ENCODE data around the gene MRTFA.

DNA sequence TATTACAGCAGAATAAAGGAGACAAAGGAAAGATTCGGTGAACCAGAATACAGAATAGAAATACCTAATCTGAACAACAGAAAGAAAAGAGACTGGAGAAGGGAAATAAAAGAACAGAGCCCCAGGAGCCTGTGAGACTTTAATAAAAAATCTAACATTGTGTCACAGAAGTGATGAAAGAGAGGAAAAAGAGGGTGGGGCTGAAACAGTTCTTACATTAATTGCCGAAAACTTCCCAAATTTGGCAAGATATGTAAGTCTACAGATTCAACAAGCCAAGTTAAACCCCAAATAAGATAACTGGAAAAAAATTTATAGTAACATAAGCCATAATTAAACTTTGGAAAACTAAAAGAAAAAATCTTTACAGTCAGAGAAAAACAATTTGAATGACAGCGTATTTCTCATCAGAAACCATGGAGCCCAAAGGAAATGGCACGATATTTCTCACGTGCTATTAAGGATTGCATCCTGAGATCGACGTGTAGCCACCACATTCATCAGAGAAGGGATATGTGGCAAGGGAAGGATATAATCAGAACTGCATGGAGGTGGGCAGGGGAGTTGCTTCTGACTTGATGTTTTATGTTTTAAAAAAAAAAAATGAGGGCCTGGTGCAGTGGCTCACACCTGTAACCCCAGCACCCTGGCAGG, 192.2 kb downstream of the MRTFA start:
- TF ChIP-seq, protein P1, sequence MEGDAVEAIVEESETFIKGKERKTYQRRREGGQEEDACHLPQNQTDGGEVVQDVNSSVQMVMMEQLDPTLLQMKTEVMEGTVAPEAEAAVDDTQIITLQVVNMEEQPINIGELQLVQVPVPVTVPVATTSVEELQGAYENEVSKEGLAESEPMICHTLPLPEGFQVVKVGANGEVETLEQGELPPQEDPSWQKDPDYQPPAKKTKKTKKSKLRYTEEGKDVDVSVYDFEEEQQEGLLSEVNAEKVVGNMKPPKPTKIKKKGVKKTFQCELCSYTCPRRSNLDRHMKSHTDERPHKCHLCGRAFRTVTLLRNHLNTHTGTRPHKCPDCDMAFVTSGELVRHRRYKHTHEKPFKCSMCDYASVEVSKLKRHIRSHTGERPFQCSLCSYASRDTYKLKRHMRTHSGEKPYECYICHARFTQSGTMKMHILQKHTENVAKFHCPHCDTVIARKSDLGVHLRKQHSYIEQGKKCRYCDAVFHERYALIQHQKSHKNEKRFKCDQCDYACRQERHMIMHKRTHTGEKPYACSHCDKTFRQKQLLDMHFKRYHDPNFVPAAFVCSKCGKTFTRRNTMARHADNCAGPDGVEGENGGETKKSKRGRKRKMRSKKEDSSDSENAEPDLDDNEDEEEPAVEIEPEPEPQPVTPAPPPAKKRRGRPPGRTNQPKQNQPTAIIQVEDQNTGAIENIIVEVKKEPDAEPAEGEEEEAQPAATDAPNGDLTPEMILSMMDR (IDR thresholded peaks at IDR 0.05): no peak
- TF ChIP-seq EP300 (IDR thresholded peaks at IDR 0.05; ENCODE audit: low read depth): no peak
